H4 (cell line): Measurements from ENCODE around the gene SLC46A2. TPM values are rescaled to one million over a fixed set of nuclear protein-coding genes. Genes with fewer than 3 reads are reported as not detected.

Experiments
- DNase-seq: peaks from one replicate; pipeline ENCODE4 v3.0.0-alpha.2; 2015; ENCODE audit warnings: low spot score
- total RNA-seq: library from RNA; depleted of rRNA; stranded (reverse); fragments of >200 nt; shearing (Covaris generic); gene quantifications from 2 replicates; pipeline ENCODE4 v1.2.3, GENCODE V29; 2014

The SLC46A2 gene
- total RNA-seq, 1 experiment from 2014 or later, result not detected

DNA sequence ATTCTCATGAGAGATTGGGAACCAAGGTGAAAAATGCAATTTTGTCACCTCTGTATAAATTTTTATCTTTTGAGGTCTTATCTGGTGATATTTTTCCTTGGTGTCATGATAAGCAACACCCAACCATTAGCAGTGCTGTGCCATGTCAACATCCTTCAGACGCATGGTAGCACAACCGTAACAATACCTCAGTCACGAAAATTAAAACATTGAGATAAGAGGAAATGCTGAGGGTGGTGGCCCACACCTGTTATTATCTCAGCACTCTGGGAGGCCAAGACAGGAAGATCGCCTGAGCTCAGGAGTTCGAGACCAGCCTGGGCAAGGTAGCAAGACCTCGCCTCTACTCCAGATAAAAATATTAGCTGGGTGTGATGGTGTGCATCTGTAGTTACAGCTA is 32.7 kb downstream of the SLC46A2 start:
- DNase-seq, result no peak

DNA sequence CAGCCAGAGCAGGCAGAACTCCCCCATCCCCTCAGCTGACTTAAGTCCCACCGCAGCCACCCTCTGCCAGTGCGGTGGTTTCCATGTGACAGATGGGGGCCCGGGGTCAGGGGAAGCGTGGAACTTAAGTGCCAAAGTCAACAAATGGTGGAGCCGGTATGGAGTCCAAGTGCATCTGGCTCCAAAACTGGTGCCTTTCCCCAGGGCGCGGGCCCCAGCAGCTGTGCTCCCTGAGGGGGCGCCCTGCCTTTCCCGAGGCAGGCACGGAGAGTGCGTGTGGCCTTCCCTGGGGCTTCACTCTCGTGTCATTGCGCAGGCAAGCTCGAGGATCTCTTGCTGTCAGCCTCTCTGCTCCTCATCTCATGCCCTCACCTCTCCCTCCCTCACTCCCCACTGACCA is 33.8 kb downstream of the SLC46A2 start:
- no peak for DNase-seq

DNA sequence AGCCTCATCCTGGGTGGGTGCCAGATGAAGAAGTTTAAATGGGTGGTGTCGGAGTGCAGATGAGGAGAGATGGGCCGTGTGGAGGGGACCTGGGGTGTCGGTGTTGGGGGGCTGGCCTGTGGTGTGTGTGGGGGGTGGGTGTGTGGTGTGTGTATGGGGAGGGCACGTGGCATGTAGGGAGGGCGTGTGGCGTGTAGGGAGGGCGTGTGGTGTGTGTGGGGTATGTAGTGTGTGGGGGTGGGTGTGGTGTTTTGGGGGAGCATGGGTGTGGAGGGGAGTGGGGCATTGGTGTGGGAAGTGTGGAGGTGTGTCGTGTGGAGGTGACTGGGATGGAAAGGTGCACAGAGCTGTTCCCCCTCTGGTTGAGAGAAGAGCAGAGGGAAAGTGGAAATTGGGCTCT is 34.5 kb downstream of the SLC46A2 start:
- DNase-seq, result no peak

DNA sequence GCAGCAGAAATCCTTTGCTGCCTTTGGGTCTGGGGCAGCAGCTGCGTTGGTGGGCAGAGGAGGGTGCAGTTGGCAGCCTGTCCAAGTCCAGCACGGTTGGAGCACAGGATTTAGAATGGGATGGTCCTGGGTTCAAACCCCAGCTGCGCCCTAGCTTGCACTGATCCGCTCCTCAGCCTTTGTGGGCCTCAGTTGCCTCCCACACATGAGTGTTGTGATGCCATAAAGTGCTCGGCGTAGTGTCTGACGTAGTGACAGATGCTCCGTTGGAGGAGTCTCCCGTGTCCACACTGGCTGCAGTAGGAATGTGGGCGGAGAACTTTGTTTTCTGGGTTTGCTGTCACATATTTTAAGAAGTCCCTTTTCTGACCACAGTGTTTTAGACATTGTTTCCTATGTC is 36.0 kb downstream of the SLC46A2 start:
- no peak for DNase-seq

DNA sequence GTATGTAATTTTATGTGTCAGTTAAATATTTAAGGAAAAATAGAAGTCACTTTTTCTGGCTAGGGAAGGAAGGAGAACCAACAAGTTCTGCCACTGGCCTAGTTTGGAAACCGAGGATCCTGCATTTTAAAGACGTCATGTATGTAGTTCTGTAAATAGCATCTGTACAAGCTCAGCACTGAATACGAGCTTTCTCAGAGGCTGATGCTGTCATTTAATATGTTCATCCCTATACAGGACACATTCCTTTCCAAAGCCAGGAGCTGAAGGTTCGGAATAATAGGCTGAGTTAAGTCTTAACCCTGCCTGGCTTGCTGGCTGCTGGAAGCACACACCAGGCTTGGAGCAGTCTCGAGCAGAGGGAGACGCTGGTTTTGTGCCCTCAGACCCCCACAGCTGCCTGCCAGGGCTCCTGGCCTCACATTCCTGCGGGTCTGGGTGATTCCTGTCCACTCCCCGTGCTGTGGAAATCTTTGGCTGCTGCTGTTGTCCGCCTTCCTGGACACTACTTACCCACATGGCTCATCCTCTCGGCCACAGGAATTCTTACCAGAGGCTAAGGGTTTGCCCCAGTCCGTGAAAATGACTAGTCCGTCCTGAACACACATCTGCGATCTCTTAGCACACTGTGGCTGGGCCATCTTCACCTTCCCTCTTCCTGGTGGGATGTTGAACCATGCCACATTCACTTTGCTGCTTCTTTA is 36.6 kb downstream of the SLC46A2 start:
- no peak for DNase-seq

DNA sequence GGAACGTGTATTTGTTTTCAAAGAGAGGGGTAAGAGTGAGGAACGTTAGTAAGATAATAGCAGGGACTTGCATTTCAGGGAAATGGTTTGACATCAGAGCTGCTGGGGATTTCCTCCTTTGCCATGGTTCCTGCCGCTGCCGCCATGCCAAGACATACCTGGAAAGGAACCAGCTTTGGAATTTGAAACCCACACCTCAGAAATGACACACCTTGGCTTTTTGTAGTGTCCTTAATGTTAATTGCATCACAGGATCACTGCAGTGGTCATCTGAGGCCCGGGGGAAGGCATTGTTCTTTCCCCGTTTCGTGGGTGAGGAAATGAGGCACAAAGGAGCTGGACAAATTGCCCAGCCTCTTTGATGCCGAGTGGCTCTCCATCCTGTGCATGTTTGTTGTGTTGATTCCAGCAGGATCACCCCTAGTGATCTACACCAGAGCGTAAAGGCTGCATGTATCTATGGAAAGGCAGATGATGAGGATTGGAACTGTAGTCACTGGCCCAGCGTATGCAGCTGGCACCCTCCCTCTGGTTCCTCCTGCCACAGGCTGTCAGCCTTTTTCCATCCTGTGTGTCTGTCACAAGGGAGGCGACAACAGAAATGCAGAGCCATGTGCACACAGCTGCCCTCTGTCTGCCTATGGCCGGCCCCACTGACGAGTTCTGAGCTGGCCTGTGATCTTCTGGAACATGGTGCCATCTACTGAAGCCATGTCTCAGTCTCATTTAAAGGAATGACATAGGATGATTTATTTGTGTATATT is 37.8 kb downstream of the SLC46A2 start:
- DNase-seq, result no peak

DNA sequence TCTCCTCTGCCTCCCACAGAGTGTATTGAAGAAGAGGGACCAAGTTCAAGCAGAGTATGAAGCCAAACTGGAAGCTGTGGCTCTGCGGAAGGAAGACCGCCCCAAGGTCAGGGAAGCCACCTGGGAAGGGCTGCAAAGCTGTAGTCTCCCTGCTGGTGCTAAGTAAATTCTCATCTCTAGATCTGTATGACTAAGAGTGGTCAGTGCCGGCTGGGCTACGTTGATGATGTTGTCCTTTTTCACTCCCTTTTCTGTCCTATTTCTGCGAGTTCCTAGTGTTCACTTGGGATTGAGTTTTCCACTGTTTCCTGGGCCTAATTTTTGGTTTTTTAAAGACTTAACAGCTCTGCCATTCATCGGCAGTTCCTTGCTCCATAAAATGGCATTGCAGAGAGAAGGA is 39.8 kb downstream of the SLC46A2 start:
- no peak for DNase-seq

DNA sequence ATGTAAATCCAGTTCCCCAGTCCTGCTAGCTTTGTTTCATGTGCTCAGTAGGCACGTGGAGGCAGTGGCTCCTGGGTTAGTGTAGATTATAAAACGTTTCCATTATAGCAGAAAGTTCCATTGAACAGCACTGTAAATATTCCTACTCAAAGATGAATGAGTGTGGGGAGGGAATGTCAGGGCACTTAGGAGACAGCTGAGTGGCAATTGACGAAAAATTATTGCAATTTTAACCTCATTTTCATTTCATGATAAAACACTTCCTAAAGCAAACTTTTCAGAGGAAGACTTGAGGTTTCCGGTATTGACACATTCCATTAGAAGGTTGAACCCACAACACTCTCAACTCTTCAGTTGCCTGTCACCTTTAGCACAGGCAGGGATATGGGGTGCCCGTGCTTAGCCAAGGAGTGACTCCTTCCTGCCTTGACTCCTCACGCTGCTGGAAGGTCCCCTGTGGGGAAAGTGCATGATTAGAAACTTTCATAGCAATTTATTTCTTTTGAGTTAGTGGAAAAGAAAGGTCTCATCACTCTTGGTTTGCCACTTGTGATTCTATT is 41.2 kb downstream of the SLC46A2 start:
- no peak for DNase-seq

DNA sequence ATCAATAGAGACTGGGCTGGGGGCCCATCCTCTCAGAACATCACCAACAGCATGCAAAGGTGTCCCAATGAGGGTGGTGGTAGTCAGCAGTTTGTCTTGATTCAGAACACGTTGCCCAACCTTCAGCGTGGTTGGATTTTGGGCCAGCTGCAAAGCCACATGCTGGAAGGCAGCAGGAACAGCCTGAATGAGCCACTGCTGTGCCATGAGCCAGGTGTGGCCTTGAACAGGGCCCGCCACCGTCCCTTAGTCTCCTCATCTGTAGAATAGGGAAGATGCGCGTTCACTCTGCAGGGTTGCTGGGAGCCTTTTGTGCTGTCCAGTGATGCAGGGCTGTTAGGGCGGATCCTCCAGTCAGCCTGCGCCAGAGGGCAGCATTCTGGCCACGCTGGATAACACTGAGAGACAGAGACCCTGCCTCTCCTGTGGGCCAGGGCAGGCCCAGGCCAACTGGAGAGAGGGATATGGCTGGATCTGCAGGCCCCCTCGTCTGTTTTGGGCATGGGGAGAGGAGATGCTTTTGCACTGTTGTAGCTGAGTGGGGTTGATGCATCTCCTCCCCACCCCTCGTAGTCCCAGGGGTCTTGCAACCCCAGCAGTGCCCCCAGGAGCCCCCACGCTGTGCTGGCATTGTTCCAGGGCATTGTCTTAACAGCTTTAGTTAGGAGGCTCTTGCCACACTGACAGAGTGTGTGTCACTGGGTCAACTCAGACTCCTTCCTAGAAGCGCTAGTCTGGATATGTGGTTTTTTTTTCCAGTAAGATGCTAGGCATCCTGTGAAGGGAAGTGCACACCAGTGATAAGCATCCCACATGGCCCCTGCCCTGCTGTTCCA is 42.1 kb downstream of the SLC46A2 start:
- DNase-seq, result no peak

DNA sequence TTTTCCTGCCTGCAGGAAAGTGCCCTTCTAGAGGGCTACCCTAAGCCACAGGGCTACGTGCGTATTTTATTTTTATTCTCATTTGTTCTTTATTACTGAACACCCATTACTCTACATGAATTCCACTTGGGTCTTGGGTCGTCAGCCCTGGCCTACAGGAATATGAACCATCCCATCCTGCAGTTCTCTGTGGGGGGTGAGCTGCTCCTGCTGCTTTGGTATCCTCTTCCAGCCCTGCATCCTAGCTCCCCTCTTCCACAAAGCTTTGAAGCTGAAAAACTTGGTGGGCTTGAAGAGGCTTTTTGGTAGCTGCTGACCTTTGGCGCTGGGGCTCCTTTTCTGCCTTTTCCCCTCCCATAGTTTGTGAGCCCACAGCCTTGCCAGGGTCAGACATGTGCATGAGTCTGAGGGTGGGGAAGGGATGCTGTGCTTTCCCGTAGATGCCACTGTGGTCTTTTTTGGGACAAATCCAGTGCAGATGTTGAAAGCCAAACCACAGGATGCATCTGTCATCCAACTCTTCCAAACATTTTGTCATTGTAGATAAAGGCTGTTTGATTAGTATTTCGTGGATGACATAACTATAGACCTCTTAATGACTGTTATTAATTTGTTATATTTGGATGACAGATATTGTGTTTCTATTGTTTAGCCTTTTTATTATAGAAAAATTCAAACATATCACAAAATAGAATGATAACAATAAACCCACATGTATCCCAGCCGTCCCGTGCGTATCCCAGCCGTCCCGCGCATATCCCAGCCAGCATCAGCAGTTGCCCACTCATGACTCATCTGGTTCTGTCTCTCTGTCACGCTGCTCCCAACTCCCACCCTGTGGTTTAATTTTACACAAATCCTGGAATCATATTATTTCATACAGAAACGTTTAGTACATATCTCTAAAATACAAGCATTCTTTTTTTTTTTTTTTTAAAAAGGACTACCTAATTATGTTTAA is 43.9 kb downstream of the SLC46A2 start:
- no peak for DNase-seq

DNA sequence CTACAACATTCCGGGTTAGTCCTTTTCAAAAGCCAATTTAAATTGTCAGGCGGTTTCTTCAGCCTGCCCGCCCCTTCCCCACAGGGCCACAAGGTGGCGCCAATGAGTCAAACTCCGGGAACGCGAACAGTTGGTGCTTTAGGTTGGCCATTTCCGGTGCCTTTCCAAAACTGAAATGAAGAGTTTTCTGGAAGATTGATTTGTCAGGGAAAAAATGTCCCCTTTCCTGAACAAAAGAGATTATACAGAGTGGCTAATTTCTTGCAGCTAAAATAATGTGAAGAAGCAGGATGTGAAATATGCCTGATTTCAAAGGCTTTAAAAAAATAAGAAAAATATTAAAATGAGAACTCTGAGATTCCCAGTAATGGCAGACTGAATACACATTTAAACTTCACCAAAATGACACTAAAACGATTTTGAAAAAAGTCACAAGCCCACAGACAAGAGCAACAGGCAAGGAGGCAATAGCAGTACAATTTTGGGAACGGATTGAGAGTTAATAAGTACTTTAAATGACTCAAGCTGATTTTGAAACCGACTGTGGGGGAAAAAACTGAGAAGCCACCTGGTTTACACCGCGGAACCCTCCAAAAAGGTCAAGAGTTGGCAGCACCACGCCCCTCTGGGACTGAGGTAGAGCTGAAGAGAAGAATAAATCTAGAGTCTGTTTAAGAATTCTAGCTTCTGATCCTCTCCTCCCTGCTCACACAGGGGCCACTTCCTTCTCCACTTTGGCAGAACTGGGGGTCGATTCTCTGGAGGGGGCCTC is 45.7 kb downstream of the SLC46A2 start:
- peak; percentile 67 for DNase-seq

DNA sequence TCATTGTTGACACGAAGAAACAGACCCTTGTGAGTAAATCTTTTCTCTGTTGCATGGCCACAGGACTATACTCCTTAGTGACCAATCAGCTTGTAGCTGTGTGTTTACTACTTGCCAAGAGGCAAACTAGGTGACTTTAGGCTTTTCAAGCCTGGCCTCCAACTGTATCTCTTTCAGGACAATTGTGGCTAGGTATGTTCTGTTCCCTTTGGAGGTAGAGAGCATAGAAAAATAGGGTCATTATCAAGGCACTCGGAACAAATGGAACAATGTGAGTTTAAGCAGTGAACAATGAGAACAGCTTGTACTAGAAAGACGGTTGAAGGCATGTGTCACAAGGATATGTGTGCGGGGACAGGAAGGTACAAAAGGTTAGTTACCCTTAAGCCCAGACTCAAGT is 48.1 kb downstream of the SLC46A2 start:
- DNase-seq, result no peak

DNA sequence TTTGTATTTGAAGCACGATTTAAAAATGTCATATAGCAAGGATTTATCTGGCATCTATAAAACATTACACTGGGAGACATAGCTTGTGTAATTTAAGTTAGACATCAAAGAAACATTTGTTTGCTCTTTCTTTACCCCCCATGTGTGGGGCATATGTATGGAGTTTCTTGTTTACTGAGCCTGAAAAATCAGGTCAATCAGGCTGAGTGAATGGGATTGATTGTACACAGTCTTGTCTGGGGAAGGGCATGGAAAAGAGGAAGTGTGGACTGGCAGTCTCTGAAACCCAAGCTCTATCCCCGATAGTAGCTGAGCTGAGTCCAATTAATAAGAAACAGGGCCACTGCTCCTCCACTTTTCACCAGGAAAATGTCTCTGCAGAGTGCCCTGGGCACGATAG is 49.4 kb downstream of the SLC46A2 start:
- DNase-seq, result no peak

DNA sequence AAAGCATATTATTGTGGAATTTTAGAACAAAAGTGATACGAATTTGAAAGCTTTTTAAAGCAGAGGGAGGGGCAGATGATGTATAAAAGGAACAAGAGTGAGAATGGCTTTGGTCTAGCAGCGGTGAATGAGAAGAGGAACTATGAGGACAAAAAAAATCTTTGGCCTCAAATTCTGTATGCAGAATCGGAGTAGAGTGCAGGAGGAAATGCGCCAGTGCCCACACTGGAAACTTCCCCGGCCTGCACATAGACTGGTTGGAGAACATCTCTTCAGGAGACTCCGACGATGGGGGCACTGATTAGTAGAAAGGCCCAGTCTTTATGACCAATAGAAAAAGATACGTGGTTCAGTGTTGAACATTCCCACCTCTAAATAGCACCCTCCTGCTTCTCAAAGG is 51.3 kb downstream of the SLC46A2 start:
- DNase-seq, result no peak

DNA sequence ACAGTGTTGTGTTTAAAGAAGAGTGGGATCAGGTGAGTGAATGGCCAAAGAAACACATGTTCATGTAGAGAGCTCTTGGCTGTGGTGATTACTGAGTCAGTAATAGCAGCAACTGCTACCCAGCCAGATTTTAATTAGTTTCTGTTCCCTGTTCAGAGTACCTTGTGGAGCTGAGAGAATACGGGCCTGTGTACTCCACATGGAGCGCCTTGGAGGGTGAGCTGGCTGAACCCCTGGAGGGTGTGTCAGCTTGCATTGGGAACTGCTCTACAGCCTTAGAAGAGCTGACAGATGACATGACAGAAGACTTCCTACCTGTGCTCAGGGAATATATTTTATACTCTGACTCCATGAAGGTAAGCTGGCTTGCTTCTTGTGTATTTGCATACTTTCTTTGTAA is 52.3 kb downstream of the SLC46A2 start:
- no peak for DNase-seq

DNA sequence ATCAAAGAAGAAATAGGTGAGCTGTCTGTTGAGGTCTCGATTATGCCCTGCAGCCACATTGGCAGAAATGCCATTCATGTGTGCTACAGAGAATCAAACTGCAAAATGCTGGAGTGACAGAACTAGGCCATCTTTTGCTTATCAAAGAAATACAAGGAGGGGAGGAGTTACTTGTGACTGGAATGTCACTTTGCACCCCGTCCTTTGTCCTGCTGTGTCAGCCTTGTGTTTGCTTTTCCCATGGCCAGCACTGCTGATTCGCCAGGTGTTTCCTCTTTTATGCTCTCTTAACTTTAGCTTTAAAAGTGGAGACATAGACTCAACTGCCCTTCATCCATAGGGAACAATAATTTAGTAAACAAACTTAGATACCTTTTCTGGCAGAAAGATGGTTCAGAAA is 54.3 kb downstream of the SLC46A2 start:
- DNase-seq, result no peak

DNA sequence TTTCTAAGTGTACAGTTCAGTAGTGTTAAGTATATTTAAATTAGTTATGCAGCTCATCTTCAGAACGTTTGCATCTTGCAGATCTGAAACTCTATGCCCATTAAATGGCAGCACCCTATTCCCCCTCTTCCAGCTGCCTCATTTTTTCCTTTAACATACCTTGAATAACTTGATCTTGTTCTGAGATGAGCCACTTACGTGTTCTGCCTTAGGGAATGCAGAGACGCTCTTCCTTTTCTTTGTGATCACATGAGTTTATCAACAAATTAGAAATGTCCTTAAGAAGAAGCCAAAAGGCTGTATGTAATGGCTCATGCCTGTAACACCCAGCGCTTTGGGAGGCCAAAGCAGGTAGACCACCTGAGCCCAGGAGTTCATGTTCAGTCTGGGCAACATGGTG is 57.6 kb downstream of the SLC46A2 start:
- DNase-seq, result no peak

DNA sequence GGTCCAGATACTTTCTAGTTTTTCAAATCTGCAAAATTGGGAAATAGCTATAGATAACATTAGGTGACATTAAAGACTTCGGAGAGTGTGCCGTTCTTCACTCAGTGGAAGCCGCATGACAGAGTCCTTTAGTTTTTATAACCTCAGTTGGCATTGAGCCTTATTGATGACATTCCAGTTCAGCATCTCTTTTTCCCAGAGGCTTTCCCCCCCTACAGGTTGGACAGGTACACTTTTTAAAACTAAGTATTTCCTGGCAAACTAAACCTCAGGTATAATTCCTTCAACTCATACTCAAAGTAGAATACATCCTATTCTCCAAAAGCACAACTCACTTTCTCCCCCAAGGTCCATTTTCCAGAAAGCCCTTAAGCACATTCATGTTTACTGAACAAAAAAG is 58.7 kb downstream of the SLC46A2 start:
- no peak for DNase-seq

DNA sequence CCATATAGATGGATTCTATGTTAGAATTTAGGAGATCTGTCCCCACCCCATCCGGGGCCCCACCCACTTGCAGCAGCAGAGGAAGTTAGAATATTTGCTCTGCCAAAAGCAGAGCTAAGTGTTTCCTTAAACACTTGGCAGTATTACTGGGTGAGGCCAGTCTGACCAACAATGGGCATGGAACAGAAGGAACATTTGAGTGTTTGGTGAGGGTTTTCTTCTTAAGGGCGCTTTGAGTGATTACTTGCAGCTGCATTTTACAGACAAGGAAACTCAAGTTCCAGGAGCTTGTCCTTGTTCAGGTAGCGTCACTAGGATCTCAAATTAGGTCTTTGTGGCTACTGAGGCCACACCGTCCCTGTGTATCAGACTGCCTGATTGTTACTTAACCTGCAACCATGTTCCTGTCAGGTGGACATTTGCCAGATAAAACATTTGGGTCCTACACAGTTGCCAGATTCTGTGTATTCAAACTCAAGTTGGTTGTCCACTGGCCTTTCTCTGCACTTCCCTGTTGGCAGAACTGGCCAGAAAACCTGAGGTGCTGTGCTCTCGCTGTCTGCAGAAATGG is 59.3 kb downstream of the SLC46A2 start:
- no peak for DNase-seq
